DOHH2 (cell line): Measurements from ENCODE around the gene STK32B.

Experiments used
- H3F3A ChIP-seq: fragments of 200-600 bp; sonication (generic), shearing (Covaris generic); 2 replicates; pipeline ENCODE4 v1.6.0; 2016; ENCODE audit warnings: antibody characterized with exemption, mild to moderate bottlenecking; ENCODE audit not compliant: control insufficient read depth, insufficient read depth
- H3K27ac ChIP-seq: fragments of 200-600 bp; sonication (generic); 2 replicates; pipeline ENCODE4 v1.5.1; 2014; ENCODE audit warnings: low read depth, mild to moderate bottlenecking, low read length, moderate library complexity
- H3K27me3 ChIP-seq: fragments of 200-600 bp; sonication (generic); 2 replicates; pipeline ENCODE4 v1.6.1; 2014; ENCODE audit warnings: mild to moderate bottlenecking, low read length, mixed read lengths; ENCODE audit not compliant: control insufficient read depth
- H3K36me3 ChIP-seq: fragments of 200-600 bp; sonication (generic); 2 replicates; pipeline ENCODE4 v1.6.1; 2014; ENCODE audit warnings: mild to moderate bottlenecking, low read length, moderate library complexity, mixed read lengths; ENCODE audit not compliant: control insufficient read depth
- H3K4me1 ChIP-seq: fragments of 200-600 bp; sonication (generic); 2 replicates; pipeline ENCODE4 v1.6.1; 2014; ENCODE audit warnings: mild to moderate bottlenecking, low read length, mixed read lengths; ENCODE audit not compliant: control insufficient read depth
- H3K4me2 ChIP-seq: fragments of 200-600 bp; sonication (generic); 2 replicates; pipeline ENCODE4 v1.6.0; 2014; ENCODE audit warnings: mild to moderate bottlenecking, low read length, moderate library complexity
- H3K4me3 ChIP-seq: fragments of 200-600 bp; sonication (generic); 2 replicates; pipeline ENCODE4 v1.5.1; 2014; ENCODE audit warnings: mild to moderate bottlenecking, low read length, mixed read lengths
- H3K79me2 ChIP-seq: fragments of 200-600 bp; sonication (generic); 2 replicates; pipeline ENCODE4 v1.6.1; 2014; ENCODE audit warnings: mild to moderate bottlenecking, low read length, mixed read lengths; ENCODE audit not compliant: control insufficient read depth
- H3K9me2 ChIP-seq: fragments of 200-600 bp; sonication (generic); replicated peaks from 2 replicates; pipeline ENCODE4 v1.6.1; 2014; ENCODE audit warnings: mild to moderate bottlenecking, low read length, mixed read lengths; ENCODE audit not compliant: control insufficient read depth
- H3K9me3 ChIP-seq: fragments of 200-600 bp; sonication (generic); 2 replicates; pipeline ENCODE4 v1.6.1; 2014; ENCODE audit warnings: antibody characterized with exemption, low read length, mixed read lengths; ENCODE audit not compliant: control insufficient read depth, insufficient read depth
- H4K20me1 ChIP-seq: fragments of 200-600 bp; sonication (generic); 2 replicates; pipeline ENCODE4 v1.6.0; 2014; ENCODE audit warnings: low read depth, mild to moderate bottlenecking, antibody characterized with exemption, low read length, moderate library complexity; ENCODE audit not compliant: control insufficient read depth, insufficient read depth
- EZH2phosphoT487 ChIP-seq: fragments of 200-600 bp; sonication (generic); IDR thresholded peaks from 2 replicates; pipeline ENCODE4 v1.6.1; 2017; ENCODE audit warnings: borderline replicate concordance, mild to moderate bottlenecking, antibody characterized with exemption, low read length, moderate library complexity, mixed read lengths
- TF ChIP-seq, protein P1 (sequence below): fragments of 200-600 bp; sonication (generic); IDR thresholded peaks from one replicate; pipeline ENCODE4 v1.5.1; 2014; ENCODE audit warnings: antibody characterized with exemption, mild to moderate bottlenecking, low read depth, low read length; ENCODE audit not compliant: poor library complexity, severe bottlenecking

STK32B gene

DNA sequence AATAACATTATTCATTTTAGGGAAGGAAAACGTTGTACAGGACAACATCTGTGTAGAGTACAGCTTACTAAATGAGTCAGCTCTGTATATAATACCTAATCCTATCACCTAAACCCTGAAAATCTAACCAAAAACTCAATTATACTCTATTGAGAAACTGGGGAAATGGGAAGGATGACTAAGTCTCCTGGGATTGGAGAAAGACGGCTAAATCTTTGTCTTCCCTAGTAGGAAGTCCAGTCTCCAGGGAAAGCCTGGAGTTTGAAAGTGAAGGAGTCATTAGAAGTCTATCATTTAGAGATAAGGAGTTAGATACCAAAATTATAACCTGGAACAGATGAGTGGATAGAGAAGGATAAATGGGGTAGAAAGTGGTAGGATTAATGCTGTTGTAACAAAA is 286.5 kb downstream of the STK32B start:
- Histone ChIP-seq H3F3A (no peaks in the 10 kb centered on the region), H3K27ac (no peak overlapping the region), H4K20me1 (no peaks in the 10 kb centered on the region), H3K4me2 (no peak overlapping the region), H3K4me1 (no peaks in the 10 kb centered on the region), H3K36me3 (no peaks in the 10 kb centered on the region), H3K27me3 (no peaks in the 10 kb centered on the region), H3K9me2 (no peaks in the 10 kb centered on the region), H3K79me2 (no peaks in the 10 kb centered on the region), H3K9me3 (peaks cover 2% of the 10 kb centered on the region; the same call in 1 of the 2 replicates), H3K4me3 (no peak overlapping the region)
- no peak for TF ChIP-seq EZH2phosphoT487
- TF ChIP-seq, protein P1, sequence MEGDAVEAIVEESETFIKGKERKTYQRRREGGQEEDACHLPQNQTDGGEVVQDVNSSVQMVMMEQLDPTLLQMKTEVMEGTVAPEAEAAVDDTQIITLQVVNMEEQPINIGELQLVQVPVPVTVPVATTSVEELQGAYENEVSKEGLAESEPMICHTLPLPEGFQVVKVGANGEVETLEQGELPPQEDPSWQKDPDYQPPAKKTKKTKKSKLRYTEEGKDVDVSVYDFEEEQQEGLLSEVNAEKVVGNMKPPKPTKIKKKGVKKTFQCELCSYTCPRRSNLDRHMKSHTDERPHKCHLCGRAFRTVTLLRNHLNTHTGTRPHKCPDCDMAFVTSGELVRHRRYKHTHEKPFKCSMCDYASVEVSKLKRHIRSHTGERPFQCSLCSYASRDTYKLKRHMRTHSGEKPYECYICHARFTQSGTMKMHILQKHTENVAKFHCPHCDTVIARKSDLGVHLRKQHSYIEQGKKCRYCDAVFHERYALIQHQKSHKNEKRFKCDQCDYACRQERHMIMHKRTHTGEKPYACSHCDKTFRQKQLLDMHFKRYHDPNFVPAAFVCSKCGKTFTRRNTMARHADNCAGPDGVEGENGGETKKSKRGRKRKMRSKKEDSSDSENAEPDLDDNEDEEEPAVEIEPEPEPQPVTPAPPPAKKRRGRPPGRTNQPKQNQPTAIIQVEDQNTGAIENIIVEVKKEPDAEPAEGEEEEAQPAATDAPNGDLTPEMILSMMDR = no peak

DNA sequence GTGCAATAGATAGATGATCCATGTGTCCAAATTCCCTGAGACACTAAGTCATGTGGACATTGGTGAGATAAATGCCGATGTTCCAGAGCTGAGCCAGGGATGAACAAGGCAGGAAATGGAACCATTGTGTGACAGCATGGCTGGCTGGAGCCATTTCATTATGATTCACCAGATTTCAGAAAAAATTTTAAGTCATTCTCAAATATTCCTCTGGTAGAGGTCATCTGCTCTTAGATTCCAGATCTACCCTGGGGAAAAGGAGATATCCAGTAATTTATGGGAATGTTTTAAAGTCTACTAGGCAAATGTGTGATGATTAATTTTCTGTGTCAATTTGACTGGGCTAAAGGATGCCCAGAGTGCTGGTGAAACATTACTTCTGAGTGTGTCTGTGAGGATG is 287.3 kb downstream of the STK32B start:
- Histone ChIP-seq H3K36me3 (no peaks in the 10 kb centered on the region), H3K27me3 (no peaks in the 10 kb centered on the region), H4K20me1 (no peaks in the 10 kb centered on the region), H3K9me2 (no peaks in the 10 kb centered on the region), H3K4me1 (no peaks in the 10 kb centered on the region), H3K79me2 (no peaks in the 10 kb centered on the region), H3F3A (no peaks in the 10 kb centered on the region), H3K27ac (no peak overlapping the region), H3K9me3 (peaks cover 2% of the 10 kb centered on the region; the same call in 1 of the 2 replicates), H3K4me2 (no peak overlapping the region), H3K4me3 (no peak overlapping the region)
- TF ChIP-seq, protein P1 = no peak
- no peak for TF ChIP-seq EZH2phosphoT487

DNA sequence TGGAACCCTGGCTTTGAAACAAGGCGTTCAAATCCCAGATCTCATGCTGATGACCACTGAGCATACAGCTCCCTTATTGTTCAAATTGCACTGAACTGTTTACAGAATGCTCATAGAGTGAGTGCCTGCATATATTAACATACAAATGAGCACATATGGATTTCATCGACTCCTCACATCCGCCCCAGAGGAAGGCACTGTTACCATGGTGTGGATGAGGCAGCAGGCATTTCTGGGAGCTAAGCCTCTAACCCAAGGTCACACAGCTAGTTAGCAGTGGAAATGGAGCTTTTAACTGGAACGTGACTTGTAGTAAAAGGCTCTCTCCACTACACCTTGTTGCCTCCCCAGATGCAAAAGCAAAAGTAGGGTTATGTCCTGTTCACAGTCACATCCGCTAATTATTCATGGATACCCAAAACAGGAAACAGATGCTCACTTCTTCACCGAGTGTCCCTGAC is 289.7 kb downstream of the STK32B start:
- Histone ChIP-seq H3K27ac (no peak overlapping the region), H3K79me2 (no peaks in the 10 kb centered on the region), H3K4me3 (no peak overlapping the region), H3K36me3 (no peaks in the 10 kb centered on the region), H3F3A (no peaks in the 10 kb centered on the region), H3K4me2 (no peak overlapping the region), H3K9me3 (peaks cover 2% of the 10 kb centered on the region; the same call in 1 of the 2 replicates), H3K27me3 (no peaks in the 10 kb centered on the region), H3K9me2 (no peaks in the 10 kb centered on the region), H3K4me1 (no peaks in the 10 kb centered on the region), H4K20me1 (no peaks in the 10 kb centered on the region; the same call in 1 of the 2 replicates)
- TF ChIP-seq, protein P1 = no peak
- no peak for TF ChIP-seq EZH2phosphoT487
